OCI-LY1 (cell line): ENCODE results near the gene MYZAP.

Experiments
- CTCF ChIP-seq: fragments of 200-600 bp; sonication (generic), shearing (Covaris generic); IDR thresholded peaks from 2 replicates; pipeline ENCODE4 v1.5.1; 2017; ENCODE audit warnings: mild to moderate bottlenecking, antibody characterized with exemption, low read length, moderate library complexity, mixed read lengths
- EZH2 ChIP-seq: fragments of 200-600 bp; sonication (generic), shearing (Covaris generic); IDR thresholded peaks from 2 replicates; pipeline ENCODE4 v1.8.0; 2017; ENCODE audit warnings: borderline replicate concordance, mixed run types, mild to moderate bottlenecking, antibody characterized with exemption, low read length, moderate library complexity, mixed read lengths

GRCh38 chr15:57594479-57594878 lies 2.8 kb downstream of the MYZAP start:
- TF ChIP-seq CTCF (no peak), EZH2 (no peak)
